Hepatocyte (in vitro differentiated cells): ENCODE data around the gene CXADR. TPM values are rescaled to one million over a fixed set of nuclear protein-coding genes. Genes with fewer than 3 reads are reported as not detected.
"Not testable (repeated sequence)": the region's sequence is repeated elsewhere in the genome, so short reads cannot be mapped to it uniquely, and the experiment has no call there.

Source experiments
- DNase-seq: peaks from one replicate; pipeline ENCODE4 v3.0.0-alpha.2; 2016; ENCODE audit warnings: low spot score
- H2AFZ ChIP-seq: fragments of 200-600 bp; sonication (generic); 2 replicates; pipeline ENCODE4 v1.6.0; 2016; ENCODE audit warnings: antibody characterized with exemption, mild to moderate bottlenecking
- H3K27ac ChIP-seq: fragments of 200-600 bp; sonication (generic); 2 replicates; pipeline ENCODE4 v1.5.1; 2016; ENCODE audit warnings: mild to moderate bottlenecking
- H3K27me3 ChIP-seq: fragments of 200-600 bp; sonication (generic); 2 replicates; pipeline ENCODE4 v1.6.1; 2016
- H3K36me3 ChIP-seq: fragments of 200-600 bp; sonication (generic); replicated peaks from 2 replicates; pipeline ENCODE4 v1.5.1; 2016; ENCODE audit warnings: low read depth; ENCODE audit not compliant: insufficient read depth
- H3K4me1 ChIP-seq: fragments of 200-600 bp; sonication (generic); 2 replicates; pipeline ENCODE4 v1.5.1; 2016; ENCODE audit warnings: mild to moderate bottlenecking, moderate library complexity; ENCODE audit not compliant: insufficient read depth
- H3K4me2 ChIP-seq: fragments of 200-600 bp; sonication (generic); 2 replicates; pipeline ENCODE4 v1.6.0; 2016
- H3K4me3 ChIP-seq: fragments of 200-600 bp; sonication (generic); 2 replicates; pipeline ENCODE4 v1.5.1; 2016; ENCODE audit warnings: mild to moderate bottlenecking
- H3K79me2 ChIP-seq: fragments of 200-600 bp; sonication (generic); 2 replicates; pipeline ENCODE4 v1.6.0; 2017; ENCODE audit warnings: mild to moderate bottlenecking
- H3K9me2 ChIP-seq: fragments of 200-600 bp; sonication (generic); replicated peaks from 2 replicates; pipeline ENCODE4 v1.6.0; 2017; ENCODE audit warnings: mild to moderate bottlenecking; ENCODE audit not compliant: insufficient read depth
- H3K9me3 ChIP-seq: fragments of 200-600 bp; sonication (generic); 2 replicates; pipeline ENCODE4 v1.5.1; 2016; ENCODE audit warnings: low read depth, mild to moderate bottlenecking
- H4K20me1 ChIP-seq: fragments of 200-600 bp; sonication (generic); 2 replicates; pipeline ENCODE4 v1.6.0; 2016; ENCODE audit warnings: mild to moderate bottlenecking; ENCODE audit not compliant: insufficient read depth, poor library complexity, severe bottlenecking
- EZH2 ChIP-seq: fragments of 200-600 bp; sonication (generic); IDR thresholded peaks from 2 replicates; pipeline ENCODE4 v1.6.1; 2016; ENCODE audit warnings: antibody characterized with exemption, mild to moderate bottlenecking, borderline replicate concordance
- EZH2phosphoT487 ChIP-seq: fragments of 200-600 bp; sonication (generic); IDR thresholded peaks from one replicate; pipeline ENCODE4 v1.6.1; 2018; ENCODE audit warnings: antibody characterized with exemption, mild to moderate bottlenecking, low read depth, moderate library complexity; ENCODE audit not compliant: unreplicated experiment, severe bottlenecking
- WGBS: methylation state at CpG from one replicate; pipeline ENCODE4 v1.1.6; 2016; ENCODE audit warnings: low lambda C conversion rate; ENCODE audit errors: missing lambda C conversion rate; 5-methylcytosine and 5-hydroxymethylcytosine counted together
- polyA plus RNA-seq: library from polyadenylated mRNA; unstranded; fragments of >200 nt; fragmentation: Nextera tagmentation; extraction: Ambion mirVana; gene quantifications from 2 replicates; pipeline ENCODE4 v1.2.1, GENCODE V29; 2016
- total RNA-seq: library from RNA; depleted of rRNA; stranded (reverse); fragments of >200 nt; gene quantifications from 2 replicates; pipeline ENCODE4 v1.2.3, GENCODE V29; 2014
- TF ChIP-seq, protein P1 (sequence below): fragments of 200-600 bp; sonication (generic); IDR thresholded peaks from 2 replicates; pipeline ENCODE4 v1.5.1; 2016; ENCODE audit warnings: antibody characterized with exemption, mild to moderate bottlenecking; ENCODE audit not compliant: poor library complexity

Gene CXADR
- total and polyA plus RNA-seq, 2 experiments from 2014 or later: 75.0 to 93.4 TPM

DNA sequence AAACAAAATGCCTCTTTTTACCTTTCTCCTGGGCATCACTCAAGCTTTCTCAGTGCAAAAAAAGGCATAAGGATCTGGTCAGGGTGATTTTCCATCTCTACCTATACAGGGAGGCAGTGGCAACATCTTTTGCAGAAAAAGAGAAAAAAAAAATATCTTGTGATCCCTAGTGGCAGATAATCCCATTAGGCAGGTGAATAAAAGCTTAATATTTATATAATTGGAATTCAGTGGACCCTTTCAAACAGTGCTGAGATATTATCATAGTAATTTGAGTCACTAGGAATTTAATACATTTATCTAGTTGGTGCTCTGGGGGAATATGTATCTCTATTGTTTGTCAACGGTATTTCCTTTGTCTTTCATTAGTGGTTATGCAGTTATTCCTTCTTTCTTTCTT lies 29.9 kb upstream of the CXADR start:
- H3K27ac ChIP-seq: no peak overlapping the region
- TF ChIP-seq EZH2phosphoT487 (no peak), EZH2 (no peak)
- TF ChIP-seq, protein P1, sequence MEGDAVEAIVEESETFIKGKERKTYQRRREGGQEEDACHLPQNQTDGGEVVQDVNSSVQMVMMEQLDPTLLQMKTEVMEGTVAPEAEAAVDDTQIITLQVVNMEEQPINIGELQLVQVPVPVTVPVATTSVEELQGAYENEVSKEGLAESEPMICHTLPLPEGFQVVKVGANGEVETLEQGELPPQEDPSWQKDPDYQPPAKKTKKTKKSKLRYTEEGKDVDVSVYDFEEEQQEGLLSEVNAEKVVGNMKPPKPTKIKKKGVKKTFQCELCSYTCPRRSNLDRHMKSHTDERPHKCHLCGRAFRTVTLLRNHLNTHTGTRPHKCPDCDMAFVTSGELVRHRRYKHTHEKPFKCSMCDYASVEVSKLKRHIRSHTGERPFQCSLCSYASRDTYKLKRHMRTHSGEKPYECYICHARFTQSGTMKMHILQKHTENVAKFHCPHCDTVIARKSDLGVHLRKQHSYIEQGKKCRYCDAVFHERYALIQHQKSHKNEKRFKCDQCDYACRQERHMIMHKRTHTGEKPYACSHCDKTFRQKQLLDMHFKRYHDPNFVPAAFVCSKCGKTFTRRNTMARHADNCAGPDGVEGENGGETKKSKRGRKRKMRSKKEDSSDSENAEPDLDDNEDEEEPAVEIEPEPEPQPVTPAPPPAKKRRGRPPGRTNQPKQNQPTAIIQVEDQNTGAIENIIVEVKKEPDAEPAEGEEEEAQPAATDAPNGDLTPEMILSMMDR: no peak
- WGBS: 86% methylated on average over 1 of the region's 1 CpG
- H3K4me2 ChIP-seq: no peak overlapping the region
- no peaks in the 10 kb centered on the region for H3K9me2 ChIP-seq
- H3K27me3 ChIP-seq: no peaks in the 10 kb centered on the region
- H3K79me2 ChIP-seq: no peaks in the 10 kb centered on the region
- H3K4me3 ChIP-seq: no peak overlapping the region
- DNase-seq: no peak
- H3K4me1 ChIP-seq: no peaks in the 10 kb centered on the region
- no peaks in the 10 kb centered on the region for H3K9me3 ChIP-seq
- H3K36me3 ChIP-seq: no peaks in the 10 kb centered on the region
- no peaks in the 10 kb centered on the region for H4K20me1 ChIP-seq
- H2AFZ ChIP-seq: no peak overlapping the region

DNA sequence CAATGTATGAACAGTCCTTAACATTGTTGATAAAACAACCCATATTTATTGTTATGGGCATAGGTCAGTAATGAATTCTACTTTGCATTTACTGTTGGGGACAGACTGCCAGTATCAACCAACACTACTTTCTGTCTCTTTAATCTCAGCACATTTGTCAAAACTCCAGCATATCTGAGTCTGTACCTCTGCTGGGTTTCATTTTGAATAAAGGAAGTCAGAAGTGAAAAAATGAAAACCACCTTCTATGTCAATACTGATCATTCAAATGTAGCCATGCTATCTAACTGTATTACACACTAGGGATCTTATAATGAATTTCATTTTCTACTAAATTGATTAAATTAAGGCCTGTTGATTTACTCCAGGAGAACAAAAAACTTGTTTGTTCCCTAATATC lies 24.2 kb upstream of the CXADR start:
- Histone ChIP-seq H3K4me2 (no peak overlapping the region), H3K9me2 (no peaks in the 10 kb centered on the region), H4K20me1 (no peaks in the 10 kb centered on the region), H3K27ac (no peak overlapping the region), H3K79me2 (no peaks in the 10 kb centered on the region), H3K4me3 (no peak overlapping the region), H3K9me3 (no peaks in the 10 kb centered on the region), H2AFZ (no peak overlapping the region), H3K36me3 (no peaks in the 10 kb centered on the region), H3K4me1 (no peaks in the 10 kb centered on the region), H3K27me3 (no peaks in the 10 kb centered on the region)
- TF ChIP-seq EZH2 (no peak), EZH2phosphoT487 (no peak)
- TF ChIP-seq, protein P1: no peak
- no peak for DNase-seq

DNA sequence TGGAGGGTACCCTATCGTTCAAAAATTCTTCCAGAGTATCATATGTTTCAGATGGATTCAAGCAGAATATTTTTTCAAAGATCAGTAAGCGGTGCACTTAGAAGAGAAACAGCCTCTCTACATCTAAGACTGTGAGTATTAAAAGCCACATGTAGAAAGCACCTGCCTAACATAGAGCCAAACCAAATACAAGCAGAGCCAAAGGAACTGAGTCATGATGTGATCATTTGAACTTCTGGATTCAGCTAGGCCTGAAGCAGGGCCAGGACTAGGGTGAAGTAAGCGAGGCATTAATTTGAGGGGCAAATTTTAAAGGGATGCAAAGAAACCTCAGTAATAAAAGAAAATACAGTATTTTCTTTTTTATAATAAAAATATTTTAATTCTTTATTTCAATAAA lies 23.3 kb upstream of the CXADR start:
- not testable (repeated sequence) for H3K4me1 ChIP-seq, H3K79me2 ChIP-seq, H4K20me1 ChIP-seq, H3K9me3 ChIP-seq, H3K4me3 ChIP-seq, H3K27ac ChIP-seq, H3K27me3 ChIP-seq, DNase-seq, H3K9me2 ChIP-seq, H2AFZ ChIP-seq, H3K36me3 ChIP-seq, H3K4me2 ChIP-seq
- 92% methylated on average over 3 of the region's 3 CpGs for WGBS

DNA sequence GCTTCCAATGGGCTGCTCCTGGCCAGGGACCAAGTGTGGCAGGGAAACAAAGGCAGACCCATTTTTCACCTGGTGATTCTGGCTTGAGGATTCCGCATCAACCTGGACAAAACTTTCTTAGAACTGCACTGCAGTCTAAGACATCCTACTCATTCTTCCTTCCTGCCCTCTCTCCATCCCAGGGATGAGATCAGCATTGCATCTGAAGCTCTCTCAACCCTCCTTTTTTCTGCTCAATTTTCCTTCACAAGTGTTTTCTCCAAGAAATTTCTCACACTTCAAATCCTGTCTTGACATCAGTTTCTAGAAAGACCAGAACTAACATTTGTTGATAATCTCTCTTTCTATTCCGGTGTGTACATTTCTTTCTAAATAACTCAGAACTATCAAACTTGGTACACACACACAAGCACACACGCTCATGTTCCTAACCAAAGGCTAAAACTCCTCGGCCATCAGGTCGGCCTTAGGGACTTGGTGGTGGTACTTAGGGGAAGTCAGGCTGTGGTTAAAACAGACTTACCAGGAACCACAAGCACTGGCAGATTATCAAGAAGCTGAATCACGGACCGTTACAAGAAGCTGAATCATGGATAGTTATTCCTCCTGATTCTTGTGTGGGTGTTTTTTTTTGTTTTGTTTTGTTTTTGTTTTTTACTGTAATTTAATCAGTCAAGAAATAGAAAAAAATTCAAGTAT lies 21.0 kb upstream of the CXADR start:
- Histone ChIP-seq H3K79me2 (no peaks in the 10 kb centered on the region), H3K4me3 (no peak overlapping the region), H3K36me3 (no peaks in the 10 kb centered on the region), H3K4me2 (no peak overlapping the region), H3K27me3 (no peaks in the 10 kb centered on the region), H2AFZ (no peak overlapping the region), H3K9me3 (no peaks in the 10 kb centered on the region), H3K4me1 (no peaks in the 10 kb centered on the region), H3K27ac (peak overlapping the region; percentile 11), H3K9me2 (no peaks in the 10 kb centered on the region), H4K20me1 (no peaks in the 10 kb centered on the region)
- peak; percentile 21 for DNase-seq
- WGBS: 76% methylated on average over 7 of the region's 7 CpGs
- TF ChIP-seq, protein P1: no peak
- TF ChIP-seq EZH2: no peak
- no peak for TF ChIP-seq EZH2phosphoT487
